LNCAP (cell line): ENCODE data around the gene ZNF737.

Experiments
- TF ChIP-seq, protein P1 (sequence below): fragments of 450-650 bp; IDR thresholded peaks from 2 replicates; pipeline ENCODE4 v1.5.1; 2017; ENCODE audit warnings: mild to moderate bottlenecking

Gene ZNF737

GRCh38 chr19:20503476-20503875, 62.1 kb downstream of the ZNF737 start:
- TF ChIP-seq, protein P1, sequence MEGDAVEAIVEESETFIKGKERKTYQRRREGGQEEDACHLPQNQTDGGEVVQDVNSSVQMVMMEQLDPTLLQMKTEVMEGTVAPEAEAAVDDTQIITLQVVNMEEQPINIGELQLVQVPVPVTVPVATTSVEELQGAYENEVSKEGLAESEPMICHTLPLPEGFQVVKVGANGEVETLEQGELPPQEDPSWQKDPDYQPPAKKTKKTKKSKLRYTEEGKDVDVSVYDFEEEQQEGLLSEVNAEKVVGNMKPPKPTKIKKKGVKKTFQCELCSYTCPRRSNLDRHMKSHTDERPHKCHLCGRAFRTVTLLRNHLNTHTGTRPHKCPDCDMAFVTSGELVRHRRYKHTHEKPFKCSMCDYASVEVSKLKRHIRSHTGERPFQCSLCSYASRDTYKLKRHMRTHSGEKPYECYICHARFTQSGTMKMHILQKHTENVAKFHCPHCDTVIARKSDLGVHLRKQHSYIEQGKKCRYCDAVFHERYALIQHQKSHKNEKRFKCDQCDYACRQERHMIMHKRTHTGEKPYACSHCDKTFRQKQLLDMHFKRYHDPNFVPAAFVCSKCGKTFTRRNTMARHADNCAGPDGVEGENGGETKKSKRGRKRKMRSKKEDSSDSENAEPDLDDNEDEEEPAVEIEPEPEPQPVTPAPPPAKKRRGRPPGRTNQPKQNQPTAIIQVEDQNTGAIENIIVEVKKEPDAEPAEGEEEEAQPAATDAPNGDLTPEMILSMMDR = no peak
